Mucosa of descending colon (tissue), 3 donors: ENCODE measurements around the gene DEFB129. TPM values are rescaled to one million over a fixed set of nuclear protein-coding genes. Genes with fewer than 3 reads are reported as not detected.

Source experiments
- ATAC-seq: fragments of 200-7000 bp; cut with Tn5 transposase; one replicate; pipeline ENCODE4 v1.9.1; 2020; ENCODE audit warnings: mild to moderate bottlenecking, moderate library complexity
- DNase-seq, 3 donors: peaks; one replicate each; pipeline ENCODE4 v3.0.0-alpha.2; 2020
- H3K36me3 ChIP-seq: fragments of 200-600 bp; one replicate; pipeline ENCODE4 v1.8.0; 2021; ENCODE audit warnings: low read depth, mild to moderate bottlenecking
- H3K4me1 ChIP-seq: fragments of 200-600 bp; one replicate; pipeline ENCODE4 v1.8.0; 2021; ENCODE audit warnings: low read depth, mild to moderate bottlenecking
- H3K4me3 ChIP-seq: fragments of 200-600 bp; one replicate; pipeline ENCODE4 v1.8.0; 2021; ENCODE audit warnings: mild to moderate bottlenecking
- H3K9me3 ChIP-seq: fragments of 200-600 bp; one replicate; pipeline ENCODE4 v1.8.0; 2021; ENCODE audit warnings: mild to moderate bottlenecking
- CTCF ChIP-seq: fragments of 200-600 bp; IDR thresholded peaks from one replicate; pipeline ENCODE4 v1.8.0; 2022; ENCODE audit warnings: antibody characterized with exemption, mild to moderate bottlenecking
- intact Hi-C, 2 donors: fragments of 100-400 bp; cut with DNase I in 1 of 2; cut with micrococcal nuclease in 1 of 2; formaldehyde crosslinking; loops; one replicate each; pipeline versions ENCODE4 v1.11.0 to v1.11.1; 2022; cut with DNase I, micrococcal nuclease
- total RNA-seq, 3 donors: library from RNA; stranded (reverse); fragmentation: NEBNext Ultra II Directional in 2 of 3; extraction: Animal tissue kit (Norgen Biotek cat#: 25700) in 2 of 3; gene quantifications; one replicate each; pipeline versions ENCODE4 v1.2.1 to v1.2.4, GENCODE V29; 2021 to 2023
- donor health status: DM: no; HTN: no; CAD: no; lungs with moderate emphysema.
- donor health status: DM: no; HTN: no; CAD: no.
- donor health status: DM: no; HTN: yes; CAD: no.

DEFB129 gene
- total RNA-seq, 3 donors from 2014 or later, result not detected

DNA sequence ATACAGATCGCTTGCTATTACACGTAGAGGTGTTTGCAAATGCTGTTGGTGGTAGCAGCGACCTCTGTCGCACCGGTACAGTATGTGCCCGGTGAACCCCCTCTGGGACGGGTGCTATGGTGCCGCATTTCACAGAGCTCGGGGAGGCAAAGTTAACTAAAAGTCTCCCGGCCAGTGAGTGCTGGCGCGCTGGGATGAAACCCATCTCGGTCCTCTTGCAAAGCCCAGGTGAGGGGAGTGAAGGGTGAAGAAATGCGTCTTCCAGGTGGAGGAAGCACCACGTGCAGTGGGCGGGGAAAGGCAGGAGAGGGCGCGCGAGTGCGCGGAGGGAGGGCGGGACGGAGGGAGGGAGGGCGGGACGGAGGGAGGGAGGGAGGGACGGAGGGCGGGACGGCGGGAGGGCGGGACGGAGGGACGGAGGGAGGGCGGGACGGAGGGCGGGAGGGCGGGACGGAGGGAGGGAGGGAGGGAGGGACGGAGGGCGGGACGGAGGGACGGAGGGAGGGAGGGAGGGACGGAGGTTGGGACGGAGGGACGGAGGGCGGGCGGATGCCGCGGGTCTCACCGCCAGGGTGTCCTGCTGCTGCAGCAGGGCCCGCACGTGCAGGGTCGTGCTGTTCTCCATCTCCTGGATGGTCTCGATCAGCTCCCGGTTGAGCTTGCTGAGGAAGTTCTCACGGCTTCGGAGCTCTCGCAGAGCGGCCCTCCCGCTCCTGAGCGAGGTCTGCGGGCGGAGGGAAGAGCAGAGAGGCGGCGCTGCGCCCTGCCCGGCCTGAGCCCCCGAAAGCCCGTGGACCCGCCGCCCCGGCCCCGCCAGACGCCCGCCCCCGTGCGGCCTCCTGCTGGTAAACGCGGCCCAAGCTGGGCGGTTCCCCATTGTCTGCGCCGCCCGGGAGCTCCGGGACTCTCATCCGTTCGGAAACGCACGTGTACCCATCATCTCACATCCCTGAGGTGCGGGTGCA is 51.8 kb downstream of the DEFB129 start:
- Histone ChIP-seq H3K4me3 (no peak overlapping the region), H3K9me3 (no peaks in the 10 kb centered on the region), H3K4me1 (no peaks in the 10 kb centered on the region), H3K36me3 (no peaks in the 10 kb centered on the region)
- DNase-seq (no peak), ATAC-seq (no peak)
- intact Hi-C loops, result no loop called here
- no peak for TF ChIP-seq CTCF

Other genes with a start within 250 kb of the DEFB129 start
- gene DEFB125, start 139.6 kb upstream of the DEFB129 start, total RNA-seq, result not detected
- gene DEFB126, start 84.7 kb upstream of the DEFB129 start, total RNA-seq, result not detected
- gene DEFB127, start 69.8 kb upstream of the DEFB129 start, total RNA-seq, result not detected
- not detected for gene DEFB128, start 37.5 kb upstream of the DEFB129 start, total RNA-seq
- gene DEFB132, start 30.5 kb downstream of the DEFB129 start, total RNA-seq, result not detected
- 10 to 100 TPM in 2 of 3 donors, 1 to 10 TPM in 1; 6.8 to 12.1 (median 11.3) TPM for gene C20orf96, start 63.5 kb downstream of the DEFB129 start, total RNA-seq
- 10 to 100 TPM; 12.0 to 18.7 (median 12.6) TPM for gene ZCCHC3, start 70.3 kb downstream of the DEFB129 start, total RNA-seq
- 10 to 100 TPM in 1 of 3 donors, 1 to 10 TPM in 2; 3.9 to 24.0 (median 4.5) TPM for gene SOX12, start 98.3 kb downstream of the DEFB129 start, total RNA-seq
- gene NRSN2, start 119.9 kb downstream of the DEFB129 start, total RNA-seq, result 10 to 100 TPM in 2 of 3 donors, 1 to 10 TPM in 1; 8.7 to 21.1 (median 13.1) TPM
- gene TRIB3, start 153.5 kb downstream of the DEFB129 start, total RNA-seq, result 1 to 10 TPM; 1.4 to 7.4 (median 3.4) TPM
- 100 to 1,000 TPM in 2 of 3 donors, 10 to 100 TPM in 1; 97.5 to 124 (median 117) TPM for gene RBCK1, start 181.0 kb downstream of the DEFB129 start, total RNA-seq
- gene TBC1D20, start 235.3 kb downstream of the DEFB129 start, total RNA-seq, result 10 to 100 TPM; 30.4 to 49.6 (median 36.0) TPM